GM18499 (cell line): Measurements from ENCODE around the gene ZDHHC7.

Experiments
- ATAC-seq: cut with Tn5 transposase; IDR thresholded peaks from one replicate; pipeline ENCODE4 v1.9.1; 2021; ENCODE audit warnings: moderate number of reproducible peaks; ENCODE audit not compliant: insufficient read depth, unreplicated experiment

ZDHHC7 gene

DNA sequence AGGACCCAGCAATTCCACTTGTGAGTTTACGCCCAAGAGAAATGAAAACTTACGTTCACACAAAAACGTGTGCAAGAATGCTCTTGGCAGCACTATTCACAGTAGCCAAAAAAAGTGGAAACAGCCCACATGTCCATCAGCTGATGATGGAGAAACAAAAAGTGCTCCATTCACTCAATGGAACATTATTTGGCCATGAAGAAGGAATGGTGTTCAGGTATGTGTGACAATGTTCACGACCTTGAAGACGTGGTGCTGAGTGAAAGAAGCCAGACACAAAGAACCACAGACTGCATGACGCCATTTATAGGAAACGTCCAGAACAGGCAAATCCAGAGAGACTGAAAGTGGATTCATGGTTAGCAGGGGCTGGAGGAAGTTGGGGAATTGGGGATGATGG lies 84.9 kb downstream of the ZDHHC7 start:
- ATAC-seq, result no peak

DNA sequence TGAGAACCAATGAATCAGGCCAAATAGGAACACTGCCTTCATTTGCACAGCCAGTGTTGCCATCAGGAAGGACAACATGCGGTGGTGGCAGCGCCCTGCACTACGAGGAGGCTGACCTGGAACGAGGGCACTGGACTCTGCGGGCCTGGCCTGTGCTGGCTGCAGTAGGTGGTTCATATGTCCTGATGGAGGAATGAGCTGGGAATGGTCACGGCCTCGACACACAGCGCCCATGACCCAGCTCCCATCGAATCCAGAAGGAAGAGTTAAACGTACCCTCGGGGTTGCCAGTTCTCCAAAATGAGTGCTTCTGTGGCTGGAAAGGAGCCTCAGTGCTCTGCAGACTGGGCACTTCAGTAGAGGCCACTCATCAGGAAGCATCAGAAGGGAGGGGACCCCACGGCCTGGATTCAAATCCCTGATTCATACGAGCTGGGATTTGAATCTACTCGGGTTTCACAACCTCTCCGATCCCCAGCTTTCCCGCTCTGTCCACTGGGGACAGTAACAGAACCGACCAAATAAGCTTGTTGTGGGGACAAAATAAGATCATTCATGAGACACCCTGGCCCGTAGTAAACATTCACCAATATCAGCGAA lies 85.5 kb downstream of the ZDHHC7 start:
- no peak for ATAC-seq

DNA sequence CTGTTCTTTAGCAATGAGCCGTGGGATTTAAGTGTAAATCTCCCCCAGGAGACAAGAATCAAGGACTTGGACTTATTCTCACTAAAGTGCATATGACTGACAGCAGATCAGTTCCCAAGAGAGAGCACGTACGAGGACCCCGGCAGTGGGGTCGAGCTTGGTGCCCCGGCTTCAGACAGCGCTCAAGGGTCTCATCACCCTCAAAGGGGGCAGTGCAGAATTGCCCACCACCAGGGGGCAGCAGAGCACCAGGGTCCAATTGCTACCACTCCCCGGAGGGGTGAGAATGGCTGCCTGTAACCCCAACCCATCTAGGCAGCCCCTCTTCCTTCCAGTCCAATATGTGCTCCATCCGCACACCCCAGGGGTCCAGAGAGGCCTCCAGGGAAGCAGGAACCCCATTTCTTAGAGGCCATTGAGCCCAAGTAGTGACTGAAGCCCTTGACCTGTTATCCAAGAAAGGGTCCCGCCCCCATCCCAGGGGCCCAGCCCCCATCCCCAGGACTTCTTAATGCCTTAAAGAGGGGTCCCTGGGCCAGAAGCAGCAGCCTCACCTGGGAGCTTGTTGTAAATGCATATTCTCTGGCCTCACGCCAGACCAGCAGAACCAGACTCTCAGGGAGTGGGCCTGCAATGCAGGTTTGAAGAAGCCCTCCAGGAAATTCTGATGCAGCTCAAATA lies 86.1 kb downstream of the ZDHHC7 start:
- ATAC-seq, result no peak

DNA sequence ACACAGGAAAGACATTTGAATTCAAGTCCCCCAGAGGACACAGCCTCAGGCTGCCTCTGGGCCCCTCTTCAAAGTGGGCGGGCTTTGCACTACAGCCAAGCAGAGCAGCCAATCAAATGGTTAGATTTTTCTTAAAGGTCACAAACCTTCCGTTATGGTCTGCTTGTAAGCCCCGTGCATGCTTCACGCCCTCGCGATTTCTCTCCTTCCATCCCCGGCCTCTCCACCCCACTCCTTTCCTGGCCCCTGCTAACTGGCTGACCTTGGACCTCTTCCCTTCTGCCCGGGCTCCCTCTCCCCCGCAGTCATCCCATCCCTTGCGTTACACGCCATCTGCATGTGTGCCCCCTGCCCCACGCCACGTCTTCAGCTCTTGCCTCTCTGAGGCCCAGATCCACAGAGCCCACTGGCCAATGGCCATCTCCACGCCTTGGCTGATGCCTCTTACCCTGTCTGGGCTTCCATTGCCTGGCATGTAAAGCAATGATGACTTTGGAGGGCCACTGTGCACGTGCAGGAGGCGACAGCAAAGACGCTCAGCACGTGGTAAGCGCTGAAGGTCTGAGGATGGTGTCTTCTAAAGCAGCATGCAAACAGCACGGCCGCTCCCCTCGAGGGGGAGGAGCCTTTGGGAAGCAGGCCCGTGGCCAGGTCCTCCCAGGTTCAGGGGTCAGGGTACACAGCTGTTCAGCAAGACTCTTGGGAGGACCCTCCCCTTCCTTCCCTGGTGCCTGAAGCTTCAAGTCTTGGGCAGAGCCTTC lies 86.8 kb downstream of the ZDHHC7 start:
- ATAC-seq, result no peak
